ENCODE results near the gene XPO4.
A peak's percentile ranks its signal among the peaks of the same experiment; 100 is the strongest.

XPO4 gene

GRCh38 chr13:20826843-20827560 lies 75.5 kb downstream of the XPO4 start:
- DNase-seq (ENCODE audit: low spot score): no peak

- no peak for DNase-seq (ENCODE audit: low spot score)
These were observed 76.2 kb downstream of the XPO4 start for GRCh38 chr13:20826301-20826700.

GRCh38 chr13:20825477-20825875 lies 77.1 kb downstream of the XPO4 start:
- no peak for DNase-seq (ENCODE audit: low spot score)

GRCh38 chr13:20824762-20825476 lies 77.6 kb downstream of the XPO4 start:
- no peak for DNase-seq (ENCODE audit: low spot score)

- no peak for DNase-seq (ENCODE audit: low spot score)
These were observed 79.5 kb downstream of the XPO4 start for GRCh38 chr13:20823071-20823470.

- DNase-seq (ENCODE audit: low spot score): no peak
These were observed 80.1 kb downstream of the XPO4 start for GRCh38 chr13:20822406-20822805.

- no peak for DNase-seq (ENCODE audit: low spot score)
These were observed 82.8 kb downstream of the XPO4 start for GRCh38 chr13:20819715-20820114.

GRCh38 chr13:20815464-20815863 lies 87.1 kb downstream of the XPO4 start:
- no peak for DNase-seq (ENCODE audit: low spot score)

GRCh38 chr13:20814224-20814910 lies 88.2 kb downstream of the XPO4 start:
- peak; percentile 47 for DNase-seq (ENCODE audit: low spot score)

GRCh38 chr13:20812890-20813289 lies 89.7 kb downstream of the XPO4 start:
- no peak for DNase-seq (ENCODE audit: low spot score)

GRCh38 chr13:20810808-20811207 lies 91.7 kb downstream of the XPO4 start:
- no peak for DNase-seq (ENCODE audit: low spot score)

GRCh38 chr13:20808874-20809273 lies 93.7 kb downstream of the XPO4 start:
- no peak for DNase-seq (ENCODE audit: low spot score)

GRCh38 chr13:20803180-20803965 lies 99.2 kb downstream of the XPO4 start:
- no peak for DNase-seq (ENCODE audit: low spot score)

GRCh38 chr13:20801707-20802106 lies 100.8 kb downstream of the XPO4 start:
- DNase-seq (ENCODE audit: low spot score): no peak

- no peak for DNase-seq (ENCODE audit: low spot score)
These were observed 102.7 kb downstream of the XPO4 start for GRCh38 chr13:20799726-20800416.

- DNase-seq (ENCODE audit: low spot score): no peak
These were observed 104.5 kb downstream of the XPO4 start for GRCh38 chr13:20798027-20798426.

GRCh38 chr13:20796791-20797508 lies 105.6 kb downstream of the XPO4 start:
- DNase-seq (ENCODE audit: low spot score): no peak

GRCh38 chr13:20789665-20790064 lies 112.9 kb downstream of the XPO4 start:
- DNase-seq (ENCODE audit: low spot score): no peak

GRCh38 chr13:20788312-20788711 lies 114.2 kb downstream of the XPO4 start:
- no peak for DNase-seq (ENCODE audit: low spot score)

- DNase-seq (ENCODE audit: low spot score): no peak
These were observed 115.4 kb downstream of the XPO4 start for GRCh38 chr13:20787180-20787579.

GRCh38 chr13:20782116-20782708 lies 120.3 kb downstream of the XPO4 start:
- no peak for DNase-seq (ENCODE audit: low spot score)
